A549 (cell line): Measurements from ENCODE around the gene SORCS1. TPM values are rescaled to one million over a fixed set of nuclear protein-coding genes. Genes with fewer than 3 reads are reported as not detected.

Experiments used
- ATAC-seq, 2 experiments: fragments of 200-7000 bp in 1 of 2; fragments of >200 bp in 1 of 2; cut with Nextera tagmentation in 1 of 2; cut with Tn5 transposase in 1 of 2; 3 replicates each; pipeline versions ENCODE4 v1.8.0 to v1.9.1; 2018 to 2020; ENCODE audit warnings: mild to moderate bottlenecking in 1 of 2, moderate library complexity in 1 of 2
- CTCF ChIA-PET: fragments of 300-600 bp; sonication (Branson Sonifier 250); formaldehyde crosslinking; extraction: SDS; loops from one replicate; lab custom pipeline; 2021; ENCODE audit warnings: antibody characterized with exemption, inconsistent platforms; lab: Yijun Ruan, JAX
- POLR2A ChIA-PET: fragments of 350-600 bp; formaldehyde crosslinking; extraction: SDS; loops from one replicate; lab custom pipeline; 2021; ENCODE audit warnings: antibody characterized with exemption, inconsistent platforms; lab: Yijun Ruan, JAX
- DNase-seq, 2 experiments: peaks; one replicate each; pipeline versions ENCODE4 v3.0.0 to v3.0.0-alpha.2; 2011 to 2016; ENCODE audit warnings: low read depth in 1 of 2, low spot score in 1 of 2
- FAIRE-seq: peaks from 2 replicates; lab custom pipeline; 2011; peaks lifted over from hg19 to GRCh38; lab: Jason Lieb, UNC
- H3K27ac ChIP-seq, 2 experiments: fragments of >200 bp; sonication (Bioruptor Twin); formaldehyde crosslinking; 3 replicates each; pipeline ENCODE4 v1.5.1; 2016 to 2017
- H3K4me1 ChIP-seq: fragments of >200 bp; sonication (Bioruptor Twin); formaldehyde crosslinking; 3 replicates; pipeline ENCODE4 v1.6.1; 2016
- H3K4me2 ChIP-seq: fragments of >200 bp; sonication (Bioruptor Twin); formaldehyde crosslinking; 3 replicates; pipeline ENCODE4 v1.6.1; 2016
- H3K4me3 ChIP-seq: fragments of >200 bp; sonication (Bioruptor Twin); formaldehyde crosslinking; 3 replicates; pipeline ENCODE4 v1.5.1; 2016
- H3K9me3 ChIP-seq: fragments of >200 bp; sonication (Bioruptor Twin); formaldehyde crosslinking; 3 replicates; pipeline ENCODE4 v1.6.1; 2016
- ATOH8 ChIP-seq: fragments of 250-450 bp; sonication (Bioruptor Pico); IDR thresholded peaks from 2 replicates; pipeline ENCODE4 v1.5.0; 2020; ENCODE audit warnings: low read depth, mild to moderate bottlenecking, moderate library complexity
- CBX8 ChIP-seq: fragments of 200-600 bp; sonication (generic); IDR thresholded peaks from 2 replicates; pipeline ENCODE4 v1.6.1; 2016
- CEBPB ChIP-seq, 2 experiments: fragments of >200 bp in 1 of 2; sonication (Bioruptor Twin) in 1 of 2; formaldehyde crosslinking in 1 of 2; IDR thresholded peaks; 2 replicates each; pipeline ENCODE4 v1.6.1; 2012 to 2016
- CHD2 ChIP-seq: fragments of 150-350 bp; IDR thresholded peaks from 2 replicates; pipeline ENCODE4 v1.6.1; 2014; ENCODE audit warnings: low read length; ENCODE audit not compliant: partially characterized antibody
- CHD4 ChIP-seq: fragments of 200-600 bp; sonication (generic); IDR thresholded peaks from 2 replicates; pipeline ENCODE4 v1.6.1; 2016; ENCODE audit warnings: antibody characterized with exemption, mild to moderate bottlenecking, borderline replicate concordance
- EHMT2 ChIP-seq: fragments of 200-600 bp; sonication (generic); IDR thresholded peaks from 2 replicates; pipeline ENCODE4 v1.6.1; 2016; ENCODE audit warnings: antibody characterized with exemption, low read depth, mild to moderate bottlenecking, moderate library complexity
- EP300 ChIP-seq, 2 experiments: fragments of >200 bp; sonication (Bioruptor Twin); formaldehyde crosslinking; IDR thresholded peaks; 2 replicates in 1 of 2; 3 replicates in 1 of 2; pipeline ENCODE4 v1.6.1; 2016 to 2017
- FOSL2 ChIP-seq, 2 experiments: fragments of 450-650 bp in 1 of 2; fragments of >200 bp in 1 of 2; sonication (Bioruptor Twin) in 1 of 2; formaldehyde crosslinking; IDR thresholded peaks; 2 replicates each; pipeline versions ENCODE4 v1.5.0 to v1.6.1; 2016 to 2020; ENCODE audit warnings: mild to moderate bottlenecking in 1 of 2, moderate library complexity in 1 of 2
- HES2 ChIP-seq: fragments of >200 bp; sonication (Bioruptor Twin); formaldehyde crosslinking; IDR thresholded peaks from 2 replicates; pipeline ENCODE4 v1.6.1; 2016
- HEYL ChIP-seq: fragments of 250-450 bp; sonication (Bioruptor Pico); IDR thresholded peaks from 2 replicates; pipeline ENCODE4 v1.8.0; 2021; ENCODE audit warnings: mild to moderate bottlenecking, moderate library complexity
- HMGXB4 ChIP-seq: fragments of 250-450 bp; sonication (Bioruptor Pico); IDR thresholded peaks from 2 replicates; pipeline ENCODE4 v1.5.0; 2021; ENCODE audit warnings: mild to moderate bottlenecking, moderate library complexity, borderline replicate concordance
- HOXB13 ChIP-seq: fragments of 250-450 bp; sonication (Bioruptor Pico); IDR thresholded peaks from 2 replicates; pipeline ENCODE4 v1.5.0; 2020; ENCODE audit warnings: low read depth, mild to moderate bottlenecking, moderate library complexity
- JUN ChIP-seq, 2 experiments: fragments of >200 bp; sonication (Bioruptor Twin); formaldehyde crosslinking; IDR thresholded peaks; 2 replicates in 1 of 2; 3 replicates in 1 of 2; pipeline ENCODE4 v1.6.1; 2016 to 2017
- KDM1A ChIP-seq: fragments of 200-600 bp; sonication (generic); IDR thresholded peaks from 2 replicates; pipeline ENCODE4 v1.6.1; 2016; ENCODE audit warnings: low read depth, mild to moderate bottlenecking
- PBX3 ChIP-seq: IDR thresholded peaks from 2 replicates; pipeline ENCODE4 v1.6.1; 2012
- RFX5 ChIP-seq: fragments of 450-650 bp; IDR thresholded peaks from 2 replicates; pipeline ENCODE4 v1.7.1; 2014; ENCODE audit warnings: antibody characterized with exemption, mild to moderate bottlenecking, moderate library complexity
- RNF2 ChIP-seq: fragments of 200-600 bp; sonication (generic); IDR thresholded peaks from 2 replicates; pipeline ENCODE4 v1.6.1; 2016; ENCODE audit warnings: low read depth, mild to moderate bottlenecking, antibody characterized with exemption, moderate library complexity, borderline replicate concordance
- SREBF2 ChIP-seq: fragments of 450-650 bp; IDR thresholded peaks from 2 replicates; pipeline ENCODE4 v1.6.1; 2014; ENCODE audit warnings: mild to moderate bottlenecking, moderate library complexity
- USF2 ChIP-seq: fragments of 450-650 bp; IDR thresholded peaks from 2 replicates; pipeline ENCODE4 v1.6.1; 2014; ENCODE audit warnings: antibody characterized with exemption
- ZC3H11A ChIP-seq: fragments of 450-650 bp; IDR thresholded peaks from 2 replicates; pipeline ENCODE4 v1.6.1; 2014; ENCODE audit warnings: antibody characterized with exemption, mild to moderate bottlenecking
- ZFP36 ChIP-seq: fragments of 450-650 bp; IDR thresholded peaks from 2 replicates; pipeline ENCODE4 v1.6.1; 2014; ENCODE audit warnings: borderline replicate concordance; ENCODE audit not compliant: partially characterized antibody
- WGBS: methylation state at CpG from one replicate; pipeline ENCODE4 v1.1.6; 2017; ENCODE audit errors: missing lambda C conversion rate; 5-methylcytosine and 5-hydroxymethylcytosine counted together
- polyA plus RNA-seq, 4 experiments: library from polyadenylated mRNA; depleted of rRNA in 3 of 4; stranded (reverse); fragments of >200 nt; fragmentation: RNase III in 1 of 4; extraction: RNeasy Plus Mini Kit Qiagen cat#74134 plus additional on column Dnase treatment in 1 of 4; gene quantifications; 2 replicates in 3 of 4; 3 replicates in 1 of 4; pipeline ENCODE4 v1.2.3, GENCODE V29; 2011 to 2017

Gene SORCS1
- polyA plus RNA-seq, 2 of the 4 experiments (the other 2 are of a cell fraction) = not detected

GRCh38 chr10:106614293-106614692 lies 550.2 kb downstream of the SORCS1 start:
- no peak for ATAC-seq
- Histone ChIP-seq H3K9me3 (0 out of 3 replicates have a peak, but pooled peaks cover 2% of the 10 kb centered on the region), H3K4me1 (no peaks in the 10 kb centered on the region), H3K4me2 (no peak overlapping the region), H3K4me3 (no peak overlapping the region), H3K27ac (no peak overlapping the region)
- TF ChIP-seq HMGXB4 (no peak), FOSL2 (IDR thresholded peaks at IDR 0.05) (no peak), FOSL2 (CRISPR knock-in tag; IDR thresholded peaks at IDR 0.05) (no peak), JUN (IDR thresholded peaks at IDR 0.05) (no peak), RNF2 (no peak), HEYL (CRISPR knock-in tag) (no peak), CBX8 (no peak), SREBF2 (no peak), ZC3H11A (no peak), HES2 (no peak), EHMT2 (no peak), HOXB13 (no peak), KDM1A (no peak), PBX3 (no peak), CEBPB (IDR thresholded peaks at IDR 0.05) (no peak)
- no peak for FAIRE-seq
- WGBS = 11% methylated on average over 5 of the region's 5 CpGs
- CTCF ChIA-PET = interaction anchor here (0.5 to 0.7 kb wide), 2 partner anchors 11 to 115 kb away, joined by 3 to 5 read pairs; no protein-coding TSS in a partner anchor
- no peak for DNase-seq
- POLR2A ChIA-PET = no interaction called here

GRCh38 chr10:106612381-106612780 lies 552.1 kb downstream of the SORCS1 start:
- WGBS = 13% methylated on average over 2 of the region's 6 CpGs
- H3K4me1 ChIP-seq = no peaks in the 10 kb centered on the region
- DNase-seq (no peak), ATAC-seq (no peak), FAIRE-seq (no peak)
- no peak overlapping the region for H3K27ac ChIP-seq
- TF ChIP-seq ATOH8 (no peak), EP300 (IDR thresholded peaks at IDR 0.05) (no peak), CHD2 (no peak), HMGXB4 (no peak), RNF2 (no peak), ZFP36 (no peak), SREBF2 (no peak), FOSL2 (IDR thresholded peaks at IDR 0.05) (no peak), FOSL2 (CRISPR knock-in tag; IDR thresholded peaks at IDR 0.05) (no peak), USF2 (no peak), RFX5 (no peak), CHD4 (no peak)
- ChIA-PET POLR2A (no interaction called here), CTCF (no interaction called here)
- H3K4me2 ChIP-seq = no peak overlapping the region
- no peaks in the 10 kb centered on the region for H3K9me3 ChIP-seq
- H3K4me3 ChIP-seq = no peak overlapping the region
